A549 treated with GW870086 at 1 μM for 4 hours (cell line): ENCODE data around the gene TMEM39A. TPM values are rescaled to one million over a fixed set of nuclear protein-coding genes. Genes with fewer than 3 reads are reported as not detected.

Experiments
- total RNA-seq: library from RNA; stranded (reverse); fragments of 200-300 nt; extraction: Qiagen RNA extraction; gene quantifications from 5 replicates; pipeline ENCODE4 v1.2.3, GENCODE V29; 2022; ENCODE audit warnings: low read depth

The TMEM39A gene, protein sequence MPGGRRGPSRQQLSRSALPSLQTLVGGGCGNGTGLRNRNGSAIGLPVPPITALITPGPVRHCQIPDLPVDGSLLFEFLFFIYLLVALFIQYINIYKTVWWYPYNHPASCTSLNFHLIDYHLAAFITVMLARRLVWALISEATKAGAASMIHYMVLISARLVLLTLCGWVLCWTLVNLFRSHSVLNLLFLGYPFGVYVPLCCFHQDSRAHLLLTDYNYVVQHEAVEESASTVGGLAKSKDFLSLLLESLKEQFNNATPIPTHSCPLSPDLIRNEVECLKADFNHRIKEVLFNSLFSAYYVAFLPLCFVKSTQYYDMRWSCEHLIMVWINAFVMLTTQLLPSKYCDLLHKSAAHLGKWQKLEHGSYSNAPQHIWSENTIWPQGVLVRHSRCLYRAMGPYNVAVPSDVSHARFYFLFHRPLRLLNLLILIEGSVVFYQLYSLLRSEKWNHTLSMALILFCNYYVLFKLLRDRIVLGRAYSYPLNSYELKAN
- 24.4 to 27.4 TPM (median 25.3 TPM) in 5 replicates for total RNA-seq

DNA sequence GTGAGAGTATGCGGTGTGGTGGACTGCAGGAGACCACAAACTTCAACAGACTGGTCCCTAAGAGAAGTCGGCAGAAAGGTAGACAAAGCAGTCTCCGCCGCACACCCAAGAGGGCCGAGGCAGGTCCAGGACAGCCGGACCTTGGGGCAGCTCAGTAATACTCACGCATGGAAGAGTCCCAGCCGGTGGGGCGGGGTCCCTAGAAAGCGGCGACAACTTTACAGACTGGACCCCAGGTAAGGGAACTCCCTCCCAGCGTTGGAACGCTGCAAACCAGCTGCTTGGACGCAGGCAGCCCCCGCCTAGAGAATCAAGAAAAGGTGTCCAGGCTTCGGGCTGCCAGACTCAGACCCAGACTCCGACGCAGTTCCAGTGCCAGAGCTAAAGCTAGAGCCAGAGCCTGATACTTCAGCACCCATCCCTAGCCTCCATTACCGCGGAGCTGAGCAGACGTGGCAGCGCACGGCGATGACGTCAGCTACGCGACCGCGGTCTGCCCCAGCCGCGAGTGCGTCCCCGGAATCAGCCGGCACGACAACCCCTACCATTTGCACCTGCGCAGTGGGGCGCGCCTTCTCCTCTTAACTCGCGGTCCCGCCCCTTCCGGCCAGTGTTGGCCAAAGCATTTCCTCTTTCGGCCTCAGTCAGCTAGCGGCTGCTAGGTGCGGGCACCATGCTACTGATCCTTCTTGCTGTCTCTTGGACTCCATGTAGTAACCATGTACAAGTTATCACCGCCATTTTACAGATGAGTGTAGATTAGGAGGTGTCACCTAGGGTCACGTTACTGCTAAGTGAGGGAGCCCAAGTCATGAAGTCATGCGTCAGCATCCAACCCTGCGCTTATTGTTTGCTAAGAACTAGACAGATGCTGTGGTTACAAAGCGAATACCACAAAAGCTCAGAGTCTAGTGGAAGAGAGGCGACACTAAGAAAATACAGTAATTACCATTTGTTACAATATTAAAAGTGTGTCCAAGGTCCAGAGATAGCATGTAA lies at the start of gene TMEM39A:
TSS of gene TMEM39A (minus strand) at position 445 of the 999 bp plus-strand sequence. CDS start 1,541 bp downstream, outside the sequence.

DNA sequence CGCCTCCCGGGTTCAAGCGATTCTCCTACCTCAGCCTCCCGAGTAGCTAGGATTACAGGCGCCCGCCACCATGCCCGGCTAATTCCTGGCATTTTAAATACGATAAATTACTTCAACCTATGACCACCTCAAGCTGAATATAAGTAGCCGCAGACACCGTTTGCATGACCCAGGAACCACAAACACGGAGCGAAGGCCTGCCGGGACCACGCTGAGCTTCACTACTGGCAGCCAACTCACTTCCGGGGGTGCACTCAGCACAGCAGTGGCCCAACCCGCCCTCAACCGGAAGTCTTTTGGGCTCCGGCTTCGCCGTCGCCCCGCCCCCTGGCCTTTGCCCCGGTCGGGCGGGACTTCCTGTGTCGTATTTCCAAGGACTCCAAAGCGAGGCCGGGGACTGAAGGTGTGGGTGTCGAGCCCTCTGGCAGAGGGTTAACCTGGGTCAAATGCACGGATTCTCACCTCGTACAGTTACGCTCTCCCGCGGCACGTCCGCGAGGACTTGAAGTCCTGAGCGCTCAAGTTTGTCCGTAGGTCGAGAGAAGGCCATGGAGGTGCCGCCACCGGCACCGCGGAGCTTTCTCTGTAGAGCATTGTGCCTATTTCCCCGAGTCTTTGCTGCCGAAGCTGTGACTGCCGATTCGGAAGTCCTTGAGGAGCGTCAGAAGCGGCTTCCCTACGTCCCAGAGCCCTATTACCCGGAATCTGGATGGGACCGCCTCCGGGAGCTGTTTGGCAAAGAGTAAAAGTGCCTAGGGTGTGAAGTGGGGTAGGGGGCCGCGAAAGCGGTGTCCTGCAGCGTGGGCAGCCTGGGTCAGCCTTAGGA lies 35.0 kb upstream of the TMEM39A start, which contains the start of gene TIMMDC1:
TSS of gene TIMMDC1 (plus strand) at position 362 of the 826 bp plus-strand sequence. CDS start at position 549, 187 bp downstream.

Other genes with a start within 250 kb of the TMEM39A start
- gene B4GALT4, start 222.7 kb downstream of the TMEM39A start, total RNA-seq = 88.3 to 123 TPM (median 119 TPM) in 5 replicates
- gene ARHGAP31, start 169.2 kb downstream of the TMEM39A start, total RNA-seq = 0.85 to 1.3 TPM (median 1.3 TPM) in 5 replicates
- gene POGLUT1, start 5.3 kb upstream of the TMEM39A start, total RNA-seq = 7.9 to 9.3 TPM (median 8.3 TPM) in 5 replicates
- 62.7 to 91.1 TPM (median 86.0 TPM) in 5 replicates for gene TIMMDC1, start 34.9 kb upstream of the TMEM39A start, total RNA-seq
- not detected in 5 replicates for gene CD80, start 96.0 kb upstream of the TMEM39A start, total RNA-seq
- 2.8 to 3.3 TPM (median 3.0 TPM) in 5 replicates for gene ADPRH, start 115.9 kb upstream of the TMEM39A start, total RNA-seq
- gene PLA1A, start 134.3 kb upstream of the TMEM39A start, total RNA-seq = 0.11 to 0.56 TPM (median 0.44 TPM) in 5 replicates
- 0.09 to 0.79 TPM (median 0.21 TPM) in 5 replicates for gene POPDC2, start 197.0 kb upstream of the TMEM39A start, total RNA-seq
- 98.6 to 134 TPM (median 107 TPM) in 5 replicates for gene COX17, start 213.8 kb upstream of the TMEM39A start, total RNA-seq
- 0.11 to 0.43 TPM (median 0.31 TPM) in 4 of 5 replicates, not detected in the other for gene CFAP91, start 239.4 kb upstream of the TMEM39A start, total RNA-seq